CD4-positive, alpha-beta T cell treated with Interferon alpha-2 for 1 hour (primary cell): ENCODE data around the gene ALPK1.
"Not testable (repeated sequence)": the region's sequence is repeated elsewhere in the genome, so short reads cannot be mapped to it uniquely, and the experiment has no call there.

Experiments
- DNase-seq, 2 donors: peaks; one replicate each; pipeline ENCODE4 v3.0.0-alpha.2; 2020 to 2022

Gene ALPK1

DNA sequence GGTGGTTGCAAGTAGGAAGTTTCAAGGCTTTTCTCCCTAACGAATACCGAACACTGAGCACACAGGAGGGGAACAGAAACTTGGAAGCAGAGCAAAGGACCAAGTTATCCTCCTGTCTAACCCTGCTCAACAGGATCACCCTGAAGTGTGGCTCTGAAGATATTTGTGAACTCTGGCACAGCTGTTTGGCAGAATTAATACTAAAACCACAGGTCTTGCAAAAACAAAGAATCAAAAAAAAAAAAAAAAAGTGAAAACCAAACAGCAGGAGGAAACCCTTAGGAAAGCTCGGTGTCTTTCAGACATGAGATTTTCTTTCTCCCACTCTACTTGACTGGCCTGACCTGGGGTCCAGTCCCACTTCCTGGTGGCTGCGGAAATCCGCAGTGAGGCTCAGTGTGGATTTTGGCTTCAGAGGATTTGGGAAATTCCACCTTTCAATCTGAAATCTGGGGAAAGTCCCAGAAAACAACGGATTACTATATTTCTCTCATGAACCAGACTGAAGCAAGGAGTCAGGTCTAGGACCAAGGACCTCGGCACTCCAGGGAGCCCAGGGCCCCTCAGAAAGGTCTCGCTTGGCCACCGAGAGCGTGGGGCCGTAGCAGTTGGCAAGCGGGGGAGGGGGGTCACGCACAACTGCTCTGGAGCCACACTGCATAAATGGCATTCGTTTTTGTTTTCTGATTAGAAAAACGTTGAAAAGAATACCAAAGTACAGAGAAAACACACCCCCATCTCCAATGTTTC lies 12.3 kb upstream of the ALPK1 start:
- peak in 1 of 2 donors; percentile 59 for DNase-seq

DNA sequence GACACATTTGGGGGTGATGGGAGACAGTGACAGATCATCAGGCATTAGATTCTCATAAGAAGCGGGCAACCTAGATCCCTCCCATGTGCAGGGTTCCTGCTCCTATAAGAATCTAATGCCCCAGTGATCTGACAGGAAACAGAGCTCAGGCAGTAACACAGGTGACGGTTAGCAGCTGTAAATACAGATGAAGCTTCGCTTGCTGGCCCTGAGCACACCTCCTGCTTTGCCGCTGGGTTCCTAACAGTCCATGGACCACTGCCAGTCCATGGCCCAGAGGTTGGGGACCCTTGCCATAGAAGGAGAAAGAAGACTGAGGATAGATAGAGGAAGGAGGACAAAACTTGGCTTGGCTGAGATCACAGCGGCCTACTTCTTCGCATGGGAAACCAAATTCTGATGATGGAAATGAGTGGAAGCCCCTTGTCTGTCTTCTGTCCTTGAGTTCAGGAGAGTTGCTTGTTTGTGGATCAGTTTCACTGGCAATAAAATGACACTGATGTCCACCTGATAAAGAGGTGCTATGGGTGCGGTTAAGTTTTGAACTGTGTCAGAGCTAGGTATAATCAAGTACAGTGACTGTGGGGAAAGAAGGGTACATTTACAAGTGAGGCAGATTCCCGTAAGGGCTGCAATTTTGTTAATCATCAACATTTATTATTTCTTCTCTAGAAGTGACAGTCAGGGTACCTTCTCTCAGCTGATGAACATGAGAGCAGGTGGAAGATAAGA lies 9.7 kb upstream of the ALPK1 start:
- peak; percentile 20 to 77 for DNase-seq

DNA sequence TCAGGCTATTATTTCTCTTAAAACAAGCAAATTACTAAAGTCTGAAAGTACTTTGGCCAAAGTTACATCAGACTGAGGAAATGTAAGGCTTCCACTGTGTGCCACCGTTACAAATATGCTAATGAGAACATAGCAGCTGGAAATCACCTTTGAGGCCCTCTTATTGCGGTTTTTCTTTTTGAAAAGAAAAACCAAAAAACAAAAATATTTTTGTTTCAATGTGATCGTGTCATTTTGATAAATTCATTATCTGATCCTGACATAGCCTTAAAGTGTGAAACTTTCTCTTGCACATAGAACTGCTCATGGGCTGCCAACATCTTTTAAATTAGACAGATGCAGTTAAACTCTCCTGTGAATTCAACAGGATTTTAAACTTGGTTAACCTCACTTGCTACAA lies 8.7 kb upstream of the ALPK1 start:
- peak; percentile 49 to 83 for DNase-seq

DNA sequence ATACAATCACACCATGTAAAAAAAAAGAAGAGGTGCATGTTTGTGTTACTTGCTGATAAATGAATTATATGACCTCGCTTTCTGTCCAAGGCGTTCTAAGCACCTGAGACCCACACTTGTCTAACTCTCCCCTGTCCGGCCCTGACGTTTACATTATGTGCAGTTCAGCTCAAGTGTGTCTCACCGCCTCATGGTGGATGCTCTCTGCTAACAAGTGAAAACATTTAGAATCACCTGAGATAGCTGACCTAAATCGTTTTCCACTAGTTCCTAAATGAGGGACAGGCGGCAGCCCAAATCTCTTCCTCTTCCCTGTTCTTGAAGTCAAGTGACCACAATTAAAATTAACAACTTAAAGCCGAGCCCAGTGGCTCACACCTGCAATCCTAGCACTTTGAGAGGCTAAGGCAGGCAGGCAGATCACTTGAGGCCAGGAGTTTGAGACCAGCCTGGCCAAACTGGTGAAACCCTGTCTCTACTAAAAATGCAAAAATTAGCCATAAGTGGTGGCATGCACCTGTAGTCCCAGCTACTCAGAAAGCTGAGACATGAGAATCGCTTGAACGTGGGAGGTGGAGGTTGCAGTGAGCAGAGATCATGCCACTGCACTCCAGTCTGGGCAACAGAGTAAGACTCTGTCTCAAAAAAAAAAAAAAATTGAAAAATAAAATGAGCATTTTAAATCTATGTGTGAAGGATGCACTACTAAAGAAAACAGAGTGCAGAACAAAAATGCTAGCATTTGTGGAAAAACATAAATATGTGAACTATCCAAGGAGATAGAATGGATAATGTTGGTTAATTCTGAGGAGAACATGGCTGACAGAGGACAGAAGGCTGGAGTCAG lies 7.5 kb upstream of the ALPK1 start:
- no peak for DNase-seq

DNA sequence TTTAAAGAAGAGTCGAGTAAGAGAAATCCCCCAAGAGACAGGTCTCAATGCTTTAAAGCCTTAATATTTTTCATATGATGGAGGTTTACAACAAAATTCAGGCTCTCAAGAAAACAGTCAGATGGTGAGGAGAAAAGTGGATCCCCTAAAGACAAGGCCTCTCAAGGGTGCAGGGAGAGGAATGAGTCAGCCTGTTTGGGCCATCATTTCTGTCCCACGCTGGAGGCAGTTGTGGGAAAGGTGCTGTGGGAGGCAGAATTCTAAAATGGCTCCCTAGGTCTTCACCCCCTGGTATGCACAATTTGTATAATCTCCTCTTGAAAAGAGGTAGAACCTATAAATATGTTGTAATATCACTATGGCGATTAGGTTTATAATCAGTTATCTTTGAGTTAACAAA lies 6.8 kb upstream of the ALPK1 start:
- DNase-seq: no peak

DNA sequence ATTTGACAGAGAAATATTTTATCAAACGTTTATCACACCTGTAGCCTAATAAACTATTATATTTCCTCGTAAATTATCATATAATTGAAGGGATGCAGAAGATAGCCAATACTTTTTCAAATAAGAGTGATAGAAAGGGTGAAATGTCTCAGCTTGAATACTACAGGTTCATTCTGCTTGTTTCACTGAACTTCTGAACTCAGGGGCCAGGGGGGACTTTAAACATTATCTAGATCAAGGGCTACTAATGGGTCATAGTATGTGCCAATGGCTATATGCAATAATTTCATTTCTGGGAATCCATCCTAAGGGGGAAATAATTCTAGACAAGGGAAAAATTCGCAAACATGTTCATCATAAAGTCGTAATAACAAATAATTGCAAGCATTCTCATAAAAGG lies 2.6 kb downstream of the ALPK1 start:
- DNase-seq: no peak

DNA sequence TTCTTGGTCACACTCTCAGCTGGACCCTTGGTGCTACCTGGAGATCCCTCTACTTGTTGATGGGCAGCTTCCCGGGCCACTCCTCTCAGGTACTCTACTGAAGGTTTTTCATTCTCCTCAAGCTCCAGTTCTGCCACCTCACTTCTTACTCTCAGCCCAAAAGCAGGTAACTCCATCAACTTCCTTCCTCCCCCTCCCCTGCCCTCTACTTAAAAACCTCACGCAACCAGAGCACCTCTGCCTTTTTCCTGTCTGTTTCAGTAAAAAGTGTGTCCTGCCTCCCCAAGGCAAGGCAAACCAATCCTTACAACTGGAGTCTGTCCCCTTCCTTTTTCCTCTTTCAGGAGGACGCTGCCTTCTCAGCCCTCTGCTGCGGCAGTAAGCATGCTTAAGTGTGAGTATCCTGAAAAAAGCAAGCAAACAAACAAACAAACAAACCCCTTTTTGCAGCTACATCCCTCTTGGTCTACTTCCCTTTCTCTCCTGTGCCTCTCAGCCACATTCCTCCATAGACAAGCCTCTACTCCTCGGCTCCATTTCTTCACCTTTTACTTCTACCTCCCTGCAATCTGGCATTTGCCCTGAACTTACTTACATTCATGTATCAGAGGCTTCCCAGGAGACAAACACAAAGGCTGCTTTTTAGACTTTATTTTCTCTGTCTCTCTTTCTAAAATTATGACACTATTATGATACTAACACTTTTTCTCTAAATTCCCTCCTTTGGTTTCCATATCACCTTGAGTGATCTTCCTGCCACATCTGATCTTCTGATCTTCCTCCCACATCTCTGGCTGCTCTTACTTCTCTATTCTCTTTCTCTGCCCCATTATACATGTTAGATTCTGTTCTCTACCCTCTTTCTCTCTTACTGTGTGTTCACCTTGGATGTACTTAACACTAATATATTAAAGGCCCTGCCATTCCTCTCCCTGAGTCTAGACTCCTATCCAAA lies 5.4 kb downstream of the ALPK1 start:
- peak in 1 of 2 donors; percentile 46 for DNase-seq

DNA sequence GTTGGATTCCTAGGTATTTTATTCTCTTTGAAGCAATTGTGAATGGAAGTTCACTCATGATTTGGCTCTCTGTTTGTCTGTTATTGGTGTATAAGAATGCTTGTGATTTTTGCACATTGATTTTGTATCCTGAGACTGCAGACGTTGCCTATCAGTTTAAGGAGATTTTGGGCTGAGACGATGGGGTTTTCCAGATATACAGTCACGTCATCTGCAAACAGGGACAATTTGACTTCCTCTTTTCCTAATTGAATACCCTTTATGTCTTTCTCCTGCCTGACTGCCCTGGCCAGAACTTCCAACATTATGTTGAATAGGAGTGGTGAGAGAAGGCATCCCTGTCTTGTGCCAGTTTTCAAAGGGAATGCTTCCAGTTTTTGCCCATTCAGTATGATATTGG lies 8.3 kb downstream of the ALPK1 start:
- not testable (repeated sequence) for DNase-seq

DNA sequence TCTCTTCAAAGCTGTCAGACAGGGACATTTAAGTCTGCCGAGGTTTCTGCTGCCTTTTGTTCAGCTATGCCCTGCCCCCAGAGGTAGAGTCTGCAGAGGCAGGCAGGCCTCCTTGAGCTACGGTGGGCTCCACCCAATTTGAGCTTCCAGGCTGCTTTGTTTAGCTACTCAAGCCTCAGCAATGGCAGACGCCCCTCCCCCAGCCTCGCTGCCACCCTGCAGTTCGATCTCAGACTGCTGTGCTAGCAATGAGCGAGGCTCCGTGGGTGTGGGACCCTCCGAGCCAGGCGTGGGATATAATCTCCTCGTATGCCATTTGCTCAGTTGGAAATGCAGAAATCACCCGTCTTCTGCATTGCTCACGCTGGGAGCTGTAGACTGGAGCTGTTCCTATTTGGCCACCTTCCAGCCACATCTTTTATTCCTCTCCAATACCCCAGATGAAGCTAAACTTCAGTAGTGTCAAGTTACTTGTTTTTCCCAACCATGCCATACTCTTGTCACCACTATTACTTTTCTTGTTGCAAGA lies 12.2 kb downstream of the ALPK1 start:
- peak; percentile 28 to 67 for DNase-seq

DNA sequence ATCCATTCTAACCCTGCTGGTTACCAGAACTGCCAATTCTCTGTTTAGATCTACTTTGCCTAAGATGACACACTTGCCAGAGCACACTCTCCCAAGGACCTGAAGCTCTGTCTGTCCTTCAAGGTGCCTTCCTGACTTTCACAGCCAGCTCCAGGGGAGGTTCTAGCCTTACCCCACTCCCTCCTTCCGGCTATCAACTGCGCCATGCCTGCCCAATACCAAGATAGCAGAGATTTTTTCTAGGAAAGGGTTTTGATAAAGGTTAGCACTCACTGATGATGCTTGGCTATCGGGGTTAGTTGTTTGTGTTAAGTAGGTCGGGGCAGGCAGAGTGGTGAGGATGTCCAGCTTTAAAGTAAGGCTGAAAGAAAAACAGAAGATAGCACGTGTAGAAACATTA lies 14.3 kb downstream of the ALPK1 start:
- DNase-seq: no peak

DNA sequence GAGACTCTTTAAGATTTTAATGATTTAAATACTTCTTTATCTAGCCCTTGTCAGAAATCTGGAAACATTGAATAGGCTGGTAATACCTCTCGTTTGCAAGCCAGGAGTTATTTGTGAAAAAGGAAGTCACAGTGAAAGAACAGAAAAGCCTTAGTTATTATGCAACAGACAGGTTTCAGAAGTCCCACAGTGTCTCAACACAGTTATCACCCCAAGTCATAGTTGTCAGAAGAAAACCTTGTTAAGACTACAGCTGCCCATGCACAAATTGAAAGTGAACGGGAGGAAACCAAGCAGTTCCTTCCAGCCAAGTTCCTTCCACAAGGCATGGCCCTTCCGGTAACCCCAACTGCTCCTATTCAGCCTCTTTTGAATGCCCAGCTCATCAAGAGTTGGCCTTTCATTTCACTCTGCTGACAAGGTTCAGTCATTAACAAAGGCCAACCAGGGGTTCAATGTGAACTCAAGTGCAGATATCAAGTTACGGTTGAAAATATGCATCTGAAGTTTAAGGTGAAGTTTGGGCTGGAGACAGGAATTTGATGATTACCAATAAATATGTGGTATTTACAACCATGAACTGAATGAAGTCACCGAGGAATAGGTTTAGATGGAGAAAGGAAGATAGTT lies 15.6 kb downstream of the ALPK1 start:
- DNase-seq: peak in 1 of 2 donors; percentile 34

DNA sequence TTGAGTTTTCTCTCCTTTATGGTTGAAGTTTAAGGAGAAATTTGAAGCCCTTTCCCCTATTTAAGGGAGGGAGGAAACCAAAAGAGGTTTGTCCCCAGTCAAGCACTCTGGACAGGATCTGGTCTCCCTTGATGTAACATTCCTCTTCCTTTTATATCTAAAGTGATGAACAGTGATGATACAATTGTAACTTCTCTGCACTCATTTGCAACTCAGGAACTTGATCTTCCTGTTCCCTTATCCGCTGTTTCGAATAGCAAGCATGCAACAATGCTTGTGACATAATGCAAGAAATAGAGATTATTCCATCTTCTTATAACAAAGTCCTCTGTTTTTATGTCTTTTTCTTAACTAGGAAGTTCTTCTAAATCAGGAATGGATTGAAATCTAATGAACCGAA lies 18.3 kb downstream of the ALPK1 start:
- DNase-seq: no peak

DNA sequence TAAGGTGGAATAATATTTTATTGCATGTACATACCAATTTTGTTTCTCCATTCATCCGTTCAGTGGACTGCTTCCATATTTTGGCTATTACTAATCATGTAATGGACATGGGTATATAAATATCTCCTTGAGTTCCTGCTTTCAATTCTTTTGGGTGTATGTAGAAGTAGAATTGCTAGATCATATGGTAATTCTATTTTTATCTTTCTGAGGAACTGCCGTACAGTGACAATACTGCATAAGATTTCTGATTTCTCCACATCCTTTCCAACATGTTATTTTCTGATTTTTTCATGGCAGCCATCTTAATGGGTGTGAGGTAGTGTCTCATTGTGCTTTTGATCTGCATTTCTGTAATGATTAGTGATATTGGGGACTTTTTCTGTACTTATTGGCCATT lies 19.2 kb downstream of the ALPK1 start:
- DNase-seq: no peak

DNA sequence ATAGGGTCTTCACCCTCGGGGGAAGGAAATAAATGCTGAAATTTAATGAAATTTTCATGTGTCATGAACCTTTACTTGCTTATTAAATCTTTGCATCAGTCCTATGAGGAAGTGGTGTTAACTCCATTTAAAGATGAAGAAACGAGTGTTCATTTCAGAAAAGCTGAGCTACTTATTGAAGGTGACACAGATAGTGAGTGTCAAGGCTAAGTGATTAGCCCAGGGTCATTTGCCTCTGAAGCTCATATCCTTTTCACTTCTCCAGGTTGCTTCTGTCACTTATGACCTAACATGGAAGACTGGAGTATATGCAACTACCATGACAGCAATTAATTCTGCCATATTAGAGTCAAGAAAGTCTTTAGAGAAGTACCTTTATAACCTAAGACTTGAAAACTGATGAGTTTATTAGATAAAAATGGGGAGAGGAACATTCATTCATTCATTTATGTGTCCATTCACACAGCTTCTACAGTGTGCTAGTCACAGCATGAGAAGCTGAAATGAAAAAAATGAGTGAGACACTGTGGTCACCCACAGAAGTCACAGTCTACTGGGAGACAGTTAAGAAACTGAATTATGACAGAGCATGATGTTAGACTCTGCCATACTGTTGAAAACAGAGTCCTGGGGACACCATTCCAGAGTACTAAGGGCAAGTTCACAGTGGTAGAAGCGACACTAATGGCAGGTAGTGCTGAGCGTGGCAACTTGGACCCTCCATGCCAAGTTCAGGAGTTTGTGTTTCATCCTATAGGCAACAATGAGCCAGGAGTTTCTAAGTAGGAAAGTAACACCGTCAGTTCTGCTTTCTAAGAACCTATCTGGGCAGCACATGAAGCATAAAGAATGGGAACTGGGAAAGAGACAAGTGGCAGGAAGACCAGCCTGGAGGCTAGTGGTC lies 21.3 kb downstream of the ALPK1 start:
- DNase-seq: no peak

DNA sequence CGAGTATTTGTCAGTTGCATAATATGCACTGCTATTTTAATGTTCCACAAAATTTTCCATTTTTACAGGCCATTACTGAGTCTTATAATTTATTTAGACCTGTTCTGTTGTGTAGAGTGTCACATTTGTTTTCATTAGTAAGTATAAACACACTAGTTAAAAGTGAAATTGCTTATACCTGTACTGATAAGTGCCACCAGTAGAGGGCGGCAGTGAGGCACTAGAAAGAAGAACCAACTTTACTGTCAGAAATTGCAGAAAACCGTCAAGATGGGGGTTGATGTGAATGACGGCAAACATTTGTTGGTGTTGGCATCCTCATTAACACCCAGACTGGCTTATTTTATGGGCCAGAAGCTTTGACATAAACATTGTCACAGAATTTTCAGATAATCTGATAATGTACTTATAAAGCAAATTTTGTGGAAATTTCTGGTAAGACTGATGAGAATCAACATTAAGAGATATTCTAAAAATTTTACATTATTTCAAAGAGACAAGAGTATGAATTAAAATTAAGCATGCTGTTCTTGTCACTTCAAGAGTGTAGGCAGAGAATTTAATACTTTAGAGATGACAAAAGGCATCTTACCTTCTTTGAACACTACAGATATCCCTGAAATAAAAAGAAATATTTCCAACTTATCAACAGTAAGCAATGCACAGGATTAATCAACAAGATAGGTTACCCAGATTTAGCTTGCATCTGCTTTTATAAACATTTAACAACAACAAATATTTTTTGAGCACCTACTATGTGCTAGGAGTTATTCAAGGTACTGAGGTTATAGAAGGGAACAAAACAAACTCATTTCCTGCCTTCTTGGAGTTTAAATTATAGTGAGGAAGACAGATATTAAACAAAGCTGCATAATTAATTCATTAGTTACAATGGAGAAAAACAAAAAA lies 24.9 kb downstream of the ALPK1 start:
- DNase-seq: peak; percentile 76 to 84

DNA sequence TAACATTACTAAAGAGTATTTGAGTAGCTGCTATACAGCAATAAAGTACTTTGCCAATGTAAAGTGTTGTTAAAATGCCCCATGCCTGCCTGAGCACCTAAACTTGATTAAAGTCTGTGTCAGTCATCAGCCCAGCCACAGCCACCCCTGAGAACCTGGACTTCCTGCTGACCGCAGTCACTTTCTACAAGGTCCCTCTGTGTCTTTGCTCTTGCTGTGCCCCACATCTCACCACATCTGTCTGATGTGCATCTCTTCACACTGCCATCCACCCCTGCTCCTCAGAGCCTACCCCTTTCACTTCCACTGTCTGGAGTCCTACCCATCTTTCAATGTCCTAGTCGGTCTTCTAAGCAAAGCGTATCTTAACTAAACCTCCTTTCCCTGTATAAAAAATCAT lies 25.7 kb downstream of the ALPK1 start:
- DNase-seq: no peak

DNA sequence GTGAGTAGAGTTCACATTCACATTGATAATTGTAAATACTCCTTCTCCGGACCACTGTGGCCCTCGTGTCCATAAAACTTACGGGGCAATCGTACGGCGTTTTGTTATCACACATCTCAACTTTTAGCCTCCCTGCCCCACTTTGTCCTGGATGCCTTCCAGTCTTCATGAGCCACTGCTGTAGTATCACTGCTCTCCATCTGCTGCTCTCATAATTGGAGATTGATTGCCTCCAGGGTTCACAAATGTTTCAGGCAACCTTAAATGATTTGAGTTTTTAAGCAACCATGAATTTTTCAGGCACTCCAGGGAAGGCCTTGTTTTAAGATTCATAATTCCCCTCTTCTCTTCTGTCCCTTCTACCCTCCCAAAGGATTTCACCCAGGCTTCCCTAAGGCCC lies 28.4 kb downstream of the ALPK1 start:
- no peak for DNase-seq

DNA sequence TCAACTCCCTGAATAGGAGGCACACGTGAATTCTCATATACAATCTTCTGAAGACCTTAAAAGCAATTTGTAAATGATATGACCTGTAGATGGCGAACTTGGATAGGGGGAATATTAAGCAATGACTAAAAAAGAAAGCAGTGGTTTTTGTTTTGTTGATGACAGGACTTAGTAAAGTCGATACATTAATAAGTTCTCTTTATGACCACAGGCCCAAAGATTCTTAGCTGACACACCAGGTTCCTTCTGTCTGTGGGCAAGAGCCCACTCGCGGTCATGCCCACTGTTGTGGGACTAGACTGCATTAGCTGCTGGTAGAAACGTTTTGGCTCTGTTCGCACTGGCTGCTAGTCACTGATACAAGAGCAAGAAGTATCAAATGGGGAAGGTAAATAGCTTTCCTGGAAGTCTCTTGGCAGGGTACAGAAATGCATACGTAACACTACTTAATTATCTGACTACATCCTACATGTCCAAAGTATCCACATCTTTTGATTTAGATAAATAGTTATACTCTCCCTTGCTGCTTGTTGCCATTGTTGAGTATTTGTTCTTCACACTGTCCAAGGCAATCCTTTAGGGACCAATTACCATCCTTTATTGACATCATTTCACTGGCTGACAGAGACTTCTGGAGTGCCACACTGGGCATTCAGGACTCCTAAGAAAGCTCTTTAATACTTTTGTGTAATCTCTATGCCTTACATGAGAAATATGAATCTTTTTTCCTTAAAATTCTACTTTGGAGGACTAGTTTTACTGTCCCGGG lies 31.0 kb downstream of the ALPK1 start:
- peak in 1 of 2 donors; percentile 70 for DNase-seq

DNA sequence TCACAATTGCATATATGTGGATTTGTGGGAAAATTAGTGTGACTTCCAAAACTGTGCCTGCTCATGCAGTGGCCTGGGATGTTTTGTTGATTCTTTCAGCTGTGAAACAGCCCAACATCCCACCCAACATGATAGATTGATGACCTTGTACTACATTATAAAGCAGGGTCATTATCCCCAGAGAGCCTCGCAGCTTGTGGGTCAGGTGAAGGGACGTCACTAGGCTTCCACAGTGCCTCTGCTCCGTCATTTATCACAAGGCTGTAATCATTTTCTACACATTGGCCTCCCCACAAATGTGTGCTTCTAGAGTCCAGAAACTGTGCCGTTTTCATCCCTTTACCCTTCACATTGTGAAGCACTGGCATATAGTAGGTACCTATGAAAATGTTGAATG lies 31.6 kb downstream of the ALPK1 start:
- DNase-seq: no peak
